ENCODE results near the gene LPCAT1.

LPCAT1 gene

DNA sequence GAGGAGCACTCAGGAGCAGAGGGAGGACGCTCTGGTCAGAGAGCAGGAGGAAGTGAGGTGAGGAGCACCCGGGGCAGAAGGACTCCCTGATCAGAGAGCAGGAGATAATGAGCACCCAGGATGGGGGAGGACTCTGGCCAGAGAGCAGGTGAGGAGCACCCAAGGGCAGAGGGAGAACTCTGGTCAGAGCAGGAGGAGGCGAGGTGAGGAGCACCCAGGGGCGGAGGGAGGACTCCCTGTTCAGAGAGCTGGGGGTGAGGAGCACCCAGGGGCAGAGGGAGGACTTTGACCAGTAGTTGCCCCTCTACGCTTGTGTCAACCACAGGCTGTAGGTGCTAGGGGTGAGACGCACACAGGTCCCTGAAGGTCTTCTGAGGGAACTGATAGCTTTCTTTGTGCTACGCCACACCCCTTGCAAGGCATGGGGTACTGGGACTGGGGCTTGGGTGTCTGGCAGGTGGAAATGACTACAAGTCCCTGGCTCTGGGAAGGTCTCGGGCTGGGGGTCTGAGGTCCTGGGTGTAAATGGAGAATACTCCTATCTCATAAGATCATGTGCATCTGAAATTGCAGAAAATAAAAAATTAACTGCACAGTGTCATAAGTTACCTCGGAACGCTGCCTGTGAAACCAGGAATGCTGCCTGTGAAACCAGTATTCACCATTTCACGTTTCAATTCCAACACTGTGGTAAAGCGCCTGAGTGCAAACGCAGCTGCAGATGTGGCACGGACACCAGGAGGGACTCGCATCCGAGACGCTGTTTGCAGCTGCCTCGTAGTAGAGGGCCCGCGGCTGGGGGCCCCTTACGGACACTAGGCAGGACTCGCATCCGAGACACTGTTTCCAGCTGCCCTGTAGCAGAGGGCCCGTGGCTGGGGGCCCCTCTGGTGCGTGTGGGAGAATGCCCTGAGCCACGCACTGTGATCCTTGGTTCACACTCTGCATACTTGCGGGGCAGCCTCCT, 51.5 kb downstream of the LPCAT1 start:
- no peak for TF ChIP-seq CTCF (IDR thresholded peaks at IDR 0.05; ENCODE audit: low read length, missing control alignments)
- H3K4me3 ChIP-seq (replicated peaks; ENCODE audit: low read depth, low read length) = no peak overlapping the region
- DNase-seq (ENCODE audit: low read depth) = no peak

DNA sequence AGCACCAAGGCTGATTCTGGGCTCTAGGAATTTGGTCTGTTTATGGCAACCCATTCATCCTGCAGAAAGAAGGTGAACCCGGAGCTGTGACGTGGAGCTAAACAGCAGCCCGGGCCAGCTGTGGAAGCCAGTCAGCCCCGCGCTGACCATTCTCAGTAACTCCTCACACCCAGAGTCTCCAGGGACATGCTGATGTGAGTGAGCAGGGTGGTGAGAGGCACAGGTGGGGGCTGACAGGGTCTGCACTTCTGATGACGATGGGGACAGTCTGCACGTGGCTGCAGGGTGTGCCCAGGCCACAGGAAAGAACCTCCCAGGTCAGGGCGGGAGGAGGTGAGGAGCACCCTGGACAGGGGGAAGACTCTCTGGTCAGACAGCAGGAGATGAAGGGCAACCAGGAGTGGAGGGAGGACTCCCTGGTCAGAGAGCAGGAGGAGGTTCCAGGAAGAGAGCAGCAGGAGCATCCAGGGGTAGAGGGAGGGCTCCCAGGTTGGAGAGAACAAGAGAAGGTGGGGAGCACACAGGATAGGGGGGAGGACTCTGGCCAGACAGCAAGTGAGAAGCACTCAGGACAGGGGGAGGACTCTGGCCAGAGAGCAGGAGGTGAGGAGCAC, 52.4 kb downstream of the LPCAT1 start:
- no peak for TF ChIP-seq CTCF (IDR thresholded peaks at IDR 0.05; ENCODE audit: low read length, missing control alignments)
- H3K4me3 ChIP-seq (replicated peaks; ENCODE audit: low read depth, low read length) = no peak overlapping the region
- no peak for DNase-seq (ENCODE audit: low read depth)

DNA sequence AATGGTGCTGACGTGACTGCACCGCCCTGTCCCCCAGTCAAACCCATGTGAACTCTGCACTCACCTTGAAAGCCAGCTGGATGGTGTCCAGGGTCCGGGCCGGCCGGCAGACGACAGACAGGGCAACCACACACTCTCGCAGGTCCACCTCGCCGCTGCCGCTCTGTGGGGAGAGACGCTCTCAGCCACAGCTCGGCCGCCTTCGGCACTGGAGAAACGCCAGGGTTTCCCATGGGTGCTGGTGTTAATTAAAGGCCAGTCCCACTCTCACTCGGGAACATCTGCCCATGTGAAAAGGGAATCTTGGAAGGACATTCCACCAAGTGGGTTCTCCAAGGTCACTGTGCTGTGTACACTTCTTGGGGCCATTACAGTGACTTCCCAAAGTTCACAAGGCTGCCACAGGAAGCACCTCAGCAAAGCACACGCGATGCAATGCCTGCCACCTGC, 53.0 kb downstream of the LPCAT1 start:
- no peak for TF ChIP-seq CTCF (IDR thresholded peaks at IDR 0.05; ENCODE audit: low read length, missing control alignments)
- no peak for DNase-seq (ENCODE audit: low read depth)
- no peak overlapping the region for H3K4me3 ChIP-seq (replicated peaks; ENCODE audit: low read depth, low read length)

DNA sequence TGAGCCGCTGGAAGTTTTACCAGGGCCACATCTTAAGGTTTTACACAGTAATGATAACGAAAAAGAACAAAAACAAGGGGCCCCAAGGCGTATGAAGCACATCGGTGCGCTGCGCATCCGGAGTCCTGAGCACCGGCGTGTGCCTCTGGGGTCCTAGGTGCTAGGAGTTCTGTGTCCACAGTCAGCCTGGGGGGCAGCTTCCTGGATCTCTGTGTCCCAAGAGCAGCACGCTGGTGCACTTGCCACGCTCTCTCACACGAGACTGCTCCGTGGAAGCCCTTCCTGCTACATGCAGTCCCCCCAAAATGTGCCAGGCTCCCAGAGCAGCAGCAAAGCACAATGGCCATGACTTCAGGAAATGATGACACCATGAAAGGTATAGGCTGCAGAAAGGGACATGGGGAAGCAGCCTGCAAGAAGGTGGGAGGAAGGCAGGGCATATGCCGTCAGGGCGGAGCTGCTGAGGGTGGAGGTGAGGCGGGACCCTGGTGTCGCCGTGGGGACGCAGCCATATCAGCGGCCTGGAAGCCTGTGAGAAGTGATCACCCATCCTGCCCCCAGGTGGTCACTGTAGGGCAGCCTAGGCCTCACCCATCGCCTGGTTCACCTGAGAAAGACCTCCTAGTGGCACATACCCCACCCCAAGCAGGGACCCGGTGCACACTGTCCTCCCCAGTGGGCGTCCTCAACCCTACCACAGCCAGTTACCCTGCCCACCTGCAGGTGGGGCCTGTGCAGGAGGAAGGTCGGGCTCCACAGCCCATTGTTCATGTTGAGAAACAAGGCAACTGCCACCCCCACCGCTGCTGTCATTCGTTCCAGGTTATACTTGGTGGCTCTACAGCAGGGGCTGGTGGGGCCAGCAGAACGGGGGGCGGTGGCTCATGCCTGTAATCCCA, 54.9 kb downstream of the LPCAT1 start:
- H3K4me3 ChIP-seq (replicated peaks; ENCODE audit: low read depth, low read length) = no peak overlapping the region
- no peak for DNase-seq (ENCODE audit: low read depth)
- TF ChIP-seq CTCF (IDR thresholded peaks at IDR 0.05; ENCODE audit: low read length, missing control alignments) = no peak

DNA sequence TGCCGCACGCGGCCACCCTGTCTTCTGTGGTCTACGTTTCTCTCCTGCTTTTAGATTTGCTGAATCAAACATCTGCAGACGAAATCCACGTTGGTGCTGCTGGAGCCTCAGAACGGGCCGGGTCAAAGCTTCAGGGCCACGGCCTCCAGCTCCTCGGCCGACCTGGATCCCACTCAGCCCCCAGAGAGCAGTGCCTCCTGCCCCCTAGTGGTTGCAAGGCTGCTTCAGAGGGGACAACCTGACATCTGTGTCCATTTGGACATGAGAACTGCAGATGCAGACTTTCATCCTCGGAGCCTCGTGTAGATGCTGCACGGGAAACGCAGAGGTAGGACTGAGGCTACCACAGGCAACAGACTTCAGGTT, 55.5 kb downstream of the LPCAT1 start:
- peak; percentile 37 for DNase-seq (ENCODE audit: low read depth)
- peak; percentile 57 for TF ChIP-seq CTCF (IDR thresholded peaks at IDR 0.05; ENCODE audit: low read length, missing control alignments)
- no peak overlapping the region for H3K4me3 ChIP-seq (replicated peaks; ENCODE audit: low read depth, low read length)

GRCh38 chr5:1467341-1468246, 56.2 kb downstream of the LPCAT1 start:
- H3K4me3 ChIP-seq (replicated peaks; ENCODE audit: low read depth, low read length) = no peak overlapping the region
- no peak for TF ChIP-seq CTCF (IDR thresholded peaks at IDR 0.05; ENCODE audit: low read length, missing control alignments)
- DNase-seq (ENCODE audit: low read depth) = no peak
